Activated CD4-positive, alpha-beta T cell treated with anti-CD3 and anti-CD28 coated beads, Interleukin-2, Interleukin-4, amounts not matched to agents 100 ng/mL and 50 ng/mL, durations not matched to agents 16 hours and 8 hours (primary cell): ENCODE measurements around the gene MICALL2.

Source experiments
- DNase-seq: peaks from one replicate; pipeline ENCODE4 v3.0.0-alpha.2; 2020; ENCODE audit warnings: low spot score

Gene MICALL2

DNA sequence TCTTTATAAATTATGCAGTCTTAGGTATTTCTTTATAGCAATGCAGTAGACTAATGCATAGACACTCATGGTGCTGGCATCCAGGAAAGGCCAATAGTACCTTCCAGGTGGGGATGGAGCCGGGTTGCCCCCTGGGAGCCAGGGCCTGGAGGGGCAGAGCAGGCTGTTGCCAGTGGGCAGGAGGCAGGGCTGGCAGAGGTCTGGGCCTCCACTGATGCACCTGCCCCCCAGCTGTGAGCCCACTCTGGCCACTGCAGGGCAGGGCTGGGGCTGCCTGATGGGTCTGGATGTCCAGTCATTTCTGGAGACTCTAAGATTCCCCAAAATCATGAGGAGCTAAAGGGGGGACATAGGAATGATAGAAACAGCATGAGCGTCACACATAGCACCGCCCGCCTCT, 66.7 kb downstream of the MICALL2 start:
- no peak for DNase-seq

GRCh38 chr7:1391449-1391848, 67.8 kb downstream of the MICALL2 start:
- DNase-seq: no peak

DNA sequence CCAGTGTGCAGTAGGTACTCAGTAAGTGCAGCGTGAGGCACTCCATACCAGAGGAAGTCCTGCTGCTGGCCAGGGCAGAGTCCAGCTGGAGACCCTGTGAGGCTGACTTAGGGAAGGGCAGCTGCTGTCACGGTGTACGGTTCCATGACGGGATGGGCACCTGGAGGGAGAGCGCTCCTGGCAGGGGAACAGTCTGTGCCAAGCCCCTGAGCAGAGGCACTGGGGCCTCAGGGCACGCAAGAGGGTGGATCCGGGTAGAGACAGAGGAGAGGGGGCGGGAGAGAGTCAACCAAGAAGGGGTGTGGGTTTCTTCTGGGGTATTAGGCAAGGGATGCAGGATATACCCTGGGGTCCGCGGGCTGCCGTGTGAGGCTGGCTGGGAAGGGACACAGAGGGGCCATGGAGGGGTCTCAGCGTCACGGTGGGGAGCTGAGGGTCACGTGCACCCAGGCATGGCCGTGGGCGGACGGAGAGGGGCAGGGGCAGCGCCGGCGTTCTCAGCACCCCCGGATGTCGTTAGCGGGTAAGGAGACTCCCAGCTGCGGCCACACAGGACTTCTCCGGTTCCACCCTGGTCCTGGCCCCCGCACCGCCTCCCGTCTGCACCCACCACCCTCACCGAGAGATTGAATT, 70.5 kb downstream of the MICALL2 start:
- DNase-seq: no peak

- DNase-seq: no peak
Observed at GRCh38 chr7:1388021-1388702, 71.1 kb downstream of the MICALL2 start.

DNA sequence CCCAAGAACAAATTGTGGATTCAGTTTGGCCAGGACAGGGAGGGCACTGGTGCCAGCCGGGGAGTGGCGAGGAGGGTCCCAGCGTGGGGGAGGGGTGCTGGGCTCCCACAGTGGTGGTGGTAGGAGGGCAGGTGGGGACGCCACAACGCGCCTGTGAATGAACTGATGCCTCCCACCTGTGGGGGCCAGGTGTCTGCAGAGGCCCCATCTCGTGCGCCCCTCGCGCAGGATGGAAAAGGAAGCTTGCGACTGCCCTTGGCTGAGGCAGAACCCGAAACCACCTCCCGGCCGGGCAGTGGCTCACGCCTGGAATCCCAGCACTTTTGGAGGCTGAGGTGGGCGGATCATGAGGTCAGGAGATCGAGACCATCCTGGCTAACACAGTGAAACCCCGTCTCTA, 72.0 kb downstream of the MICALL2 start:
- no peak for DNase-seq

- DNase-seq: no peak
Observed at GRCh38 chr7:1386623-1387220, 72.5 kb downstream of the MICALL2 start.

DNA sequence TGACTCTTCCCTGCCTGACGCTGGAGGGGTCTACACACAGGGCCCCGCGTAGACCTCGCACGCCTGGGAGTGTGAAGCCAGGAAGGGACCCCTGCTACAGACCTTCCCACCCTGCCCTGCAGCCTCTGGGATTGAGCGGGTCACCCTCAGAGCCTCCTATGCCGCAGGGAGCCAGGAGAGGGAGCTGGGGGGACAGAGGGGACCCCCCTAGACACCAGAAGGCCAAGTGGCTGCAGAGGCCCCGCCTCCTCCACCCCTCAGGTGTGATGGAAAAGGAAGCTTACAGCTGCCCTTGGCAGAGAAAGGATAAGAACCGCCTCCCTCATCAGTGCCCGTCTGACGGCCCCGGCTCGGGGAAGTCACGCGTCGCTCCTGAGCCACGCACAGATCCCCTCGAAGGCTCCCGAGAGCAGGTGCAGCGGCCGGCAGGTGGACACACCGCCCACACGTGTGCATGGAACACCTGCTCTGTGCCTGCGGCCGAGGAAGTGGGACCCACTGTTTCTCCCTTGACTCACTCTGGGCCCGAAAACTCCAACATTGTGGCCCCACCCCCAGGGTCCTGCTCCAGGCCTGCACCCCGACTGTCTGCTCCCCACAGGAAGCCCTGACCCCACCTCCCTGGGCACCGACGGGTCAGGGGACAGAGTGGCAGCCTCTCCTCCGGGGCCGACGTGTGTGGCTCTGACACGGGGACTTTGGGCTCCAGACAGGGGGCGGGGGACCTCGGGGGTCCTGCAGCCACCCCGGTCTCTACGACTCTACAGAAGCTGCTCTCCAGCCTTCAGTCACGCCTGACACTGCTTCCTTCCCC, 73.3 kb downstream of the MICALL2 start:
- no peak for DNase-seq

GRCh38 chr7:1385086-1385808, 74.0 kb downstream of the MICALL2 start:
- DNase-seq: no peak
